ENCODE data around the gene PDXK.
A peak's percentile ranks its signal among the peaks of the same experiment; 100 is the strongest.

The PDXK gene

DNA sequence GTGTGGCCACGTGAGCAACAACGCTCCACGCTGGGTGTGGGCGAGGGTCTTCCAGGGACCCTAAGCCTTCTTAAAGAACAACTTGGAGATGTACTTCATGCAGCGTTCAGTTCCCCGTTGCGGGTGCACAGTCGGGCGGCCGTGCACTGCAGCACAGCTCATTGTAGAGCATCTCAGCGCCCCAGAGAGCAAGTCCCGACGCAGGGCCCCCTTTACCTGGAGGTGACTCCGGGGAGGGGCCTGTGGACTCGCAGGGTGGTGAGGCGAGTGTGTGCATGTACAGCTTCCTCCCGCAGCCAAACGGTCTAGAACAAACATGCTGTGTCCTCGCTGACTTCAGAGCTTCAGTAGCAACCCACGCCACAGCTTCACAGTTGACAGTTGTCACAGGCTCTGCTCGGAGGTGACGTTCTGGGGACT is 89.9 kb downstream of the PDXK start:
- no peak for DNase-seq
- H3K4me3 ChIP-seq (ENCODE audit: low read length) = no peak overlapping the region

DNA sequence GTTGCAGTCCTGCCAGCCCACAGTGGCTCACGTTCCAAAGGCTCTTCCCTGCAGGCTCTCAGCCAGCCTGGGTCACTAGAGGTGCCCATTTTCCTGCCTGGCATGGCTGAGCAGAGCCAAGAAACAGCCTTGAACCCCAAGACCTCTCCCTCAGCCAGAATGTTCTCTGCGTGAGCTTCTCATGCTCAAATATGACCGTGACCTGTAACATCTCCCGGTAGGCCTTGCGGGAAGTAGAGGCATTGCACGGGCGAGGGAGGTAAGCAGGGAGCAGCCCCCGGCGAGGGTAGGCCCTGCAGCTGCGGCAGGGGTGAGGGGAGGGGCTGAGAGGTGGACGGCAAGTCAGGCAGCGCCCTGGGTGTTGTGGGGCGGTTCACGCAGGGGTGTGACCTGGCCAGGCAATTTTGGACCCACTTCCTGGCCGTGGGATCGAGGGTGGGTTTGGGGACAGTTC is 90.4 kb downstream of the PDXK start:
- H3K79me1 ChIP-seq (ENCODE audit: low read length) = no peaks in the 10 kb centered on the region
- no peak overlapping the region for H3K4ac ChIP-seq (ENCODE audit: low read depth, low read length)
- H3K36me3 ChIP-seq (ENCODE audit: control insufficient read depth, insufficient read depth, low read length) = no peaks in the 10 kb centered on the region
- no peak overlapping the region for H2BK15ac ChIP-seq (replicated peaks; ENCODE audit: low read depth)
- no peak overlapping the region for H3K18ac ChIP-seq (ENCODE audit: low read length)
- no peak overlapping the region for H4K5ac ChIP-seq (ENCODE audit: low read length)
- H3K56ac ChIP-seq (ENCODE audit: low read length) = no peak overlapping the region
- H4K8ac ChIP-seq (ENCODE audit: low read depth, low read length) = no peak overlapping the region
- H3K23ac ChIP-seq (ENCODE audit: low read length) = no peak overlapping the region
- no peak overlapping the region for H3K4me2 ChIP-seq (ENCODE audit: low read length)
- H2BK5ac ChIP-seq (ENCODE audit: low read length) = no peak overlapping the region
- no peaks in the 10 kb centered on the region for H3K4me1 ChIP-seq (ENCODE audit: control insufficient read depth, low read depth, low read length)
- H3K27ac ChIP-seq (ENCODE audit: low read depth, low read length) = no peak overlapping the region
- H2AK5ac ChIP-seq (ENCODE audit: low read length) = no peak overlapping the region
- H3K4me3 ChIP-seq (ENCODE audit: low read length) = no peak overlapping the region
- no peak for DNase-seq
- no peaks in the 10 kb centered on the region for H3K79me2 ChIP-seq (ENCODE audit: control insufficient read depth, insufficient read depth, low read length)
- WGBS (ENCODE audit: extremely low coverage, insufficient coverage, low lambda C conversion rate) = no CpG with 5 or more reads among the region's 16 CpGs
- H3K27me3 ChIP-seq (ENCODE audit: insufficient read depth, low read length, poor library complexity) = no peaks in the 10 kb centered on the region
- H2BK120ac ChIP-seq (ENCODE audit: low read depth, low read length) = no peak overlapping the region
- no peak overlapping the region for H3K9ac ChIP-seq (ENCODE audit: low read length)

More for the DNA sequence above, 89.9 kb downstream of the PDXK start:
- Histone ChIP-seq H3K79me2 (ENCODE audit: control insufficient read depth, insufficient read depth, low read length) (no peaks in the 10 kb centered on the region), H2BK5ac (ENCODE audit: low read length) (no peak overlapping the region), H3K18ac (ENCODE audit: low read length) (no peak overlapping the region), H2BK120ac (ENCODE audit: low read depth, low read length) (no peak overlapping the region), H4K8ac (ENCODE audit: low read depth, low read length) (no peak overlapping the region), H2AK5ac (ENCODE audit: low read length) (no peak overlapping the region), H3K36me3 (ENCODE audit: control insufficient read depth, insufficient read depth, low read length) (peaks cover 2% of the 10 kb centered on the region), H3K27me3 (ENCODE audit: insufficient read depth, low read length, poor library complexity) (no peaks in the 10 kb centered on the region), H3K79me1 (ENCODE audit: low read length) (no peaks in the 10 kb centered on the region), H2BK15ac (replicated peaks; ENCODE audit: low read depth) (no peak overlapping the region), H3K56ac (ENCODE audit: low read length) (no peak overlapping the region), H4K5ac (ENCODE audit: low read length) (no peak overlapping the region), H3K4me1 (ENCODE audit: control insufficient read depth, low read depth, low read length) (no peaks in the 10 kb centered on the region), H3K27ac (ENCODE audit: low read depth, low read length) (no peak overlapping the region), H3K4me2 (ENCODE audit: low read length) (no peak overlapping the region), H3K9ac (ENCODE audit: low read length) (no peak overlapping the region), H3K23ac (ENCODE audit: low read length) (no peak overlapping the region), H3K4ac (ENCODE audit: low read depth, low read length) (no peak overlapping the region)
- WGBS (ENCODE audit: extremely low coverage, insufficient coverage, low lambda C conversion rate) = no CpG with 5 or more reads among the region's 22 CpGs

DNA sequence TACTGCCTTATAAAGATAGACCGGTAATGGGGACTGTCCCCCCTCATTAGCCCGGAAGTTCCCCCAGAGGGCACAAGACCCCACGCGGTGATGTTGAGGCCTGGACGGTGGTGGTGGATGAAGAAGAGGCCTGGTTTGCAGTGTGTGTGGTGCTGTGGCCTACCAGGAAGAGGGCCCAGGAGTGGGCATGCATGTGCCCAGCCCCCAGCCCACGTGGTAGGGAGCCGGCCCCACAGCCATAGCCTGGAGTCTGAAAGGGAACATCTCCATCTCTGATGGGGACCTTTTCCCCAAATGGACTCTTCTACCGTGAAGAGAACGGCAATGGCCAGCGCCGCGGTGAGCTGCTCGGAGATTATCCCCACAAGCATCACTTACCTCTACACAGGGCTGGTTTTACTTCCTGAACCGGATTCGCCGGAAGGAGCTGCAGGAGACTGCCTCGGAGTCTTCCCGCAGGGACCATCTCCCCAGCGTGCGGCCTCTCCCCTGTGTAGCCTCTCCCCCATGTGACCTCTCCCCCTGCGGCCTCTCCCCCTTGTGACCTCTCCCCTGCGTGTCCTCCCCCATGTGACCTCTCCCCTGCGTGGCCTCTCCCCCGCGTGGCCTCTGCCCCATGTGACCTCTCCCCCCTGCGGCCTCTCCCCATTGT is 91.0 kb downstream of the PDXK start:
- Histone ChIP-seq H3K36me3 (ENCODE audit: control insufficient read depth, insufficient read depth, low read length) (no peaks in the 10 kb centered on the region), H3K9ac (ENCODE audit: low read length) (no peak overlapping the region), H3K4ac (ENCODE audit: low read depth, low read length) (no peak overlapping the region), H4K5ac (ENCODE audit: low read length) (no peak overlapping the region), H4K8ac (ENCODE audit: low read depth, low read length) (no peak overlapping the region), H3K79me1 (ENCODE audit: low read length) (no peaks in the 10 kb centered on the region), H3K18ac (ENCODE audit: low read length) (no peak overlapping the region), H3K79me2 (ENCODE audit: control insufficient read depth, insufficient read depth, low read length) (no peaks in the 10 kb centered on the region), H2AK5ac (ENCODE audit: low read length) (no peak overlapping the region), H3K4me1 (ENCODE audit: control insufficient read depth, low read depth, low read length) (no peaks in the 10 kb centered on the region), H3K27me3 (ENCODE audit: insufficient read depth, low read length, poor library complexity) (no peaks in the 10 kb centered on the region), H2BK15ac (replicated peaks; ENCODE audit: low read depth) (no peak overlapping the region), H3K56ac (ENCODE audit: low read length) (no peak overlapping the region), H3K4me3 (ENCODE audit: low read length) (no peak overlapping the region), H3K27ac (ENCODE audit: low read depth, low read length) (no peak overlapping the region), H2BK120ac (ENCODE audit: low read depth, low read length) (no peak overlapping the region), H2BK5ac (ENCODE audit: low read length) (no peak overlapping the region), H3K23ac (ENCODE audit: low read length) (no peak overlapping the region), H3K4me2 (ENCODE audit: low read length) (no peak overlapping the region)
- no CpG with 5 or more reads among the region's 26 CpGs for WGBS (ENCODE audit: extremely low coverage, insufficient coverage, low lambda C conversion rate)
- no peak for DNase-seq

DNA sequence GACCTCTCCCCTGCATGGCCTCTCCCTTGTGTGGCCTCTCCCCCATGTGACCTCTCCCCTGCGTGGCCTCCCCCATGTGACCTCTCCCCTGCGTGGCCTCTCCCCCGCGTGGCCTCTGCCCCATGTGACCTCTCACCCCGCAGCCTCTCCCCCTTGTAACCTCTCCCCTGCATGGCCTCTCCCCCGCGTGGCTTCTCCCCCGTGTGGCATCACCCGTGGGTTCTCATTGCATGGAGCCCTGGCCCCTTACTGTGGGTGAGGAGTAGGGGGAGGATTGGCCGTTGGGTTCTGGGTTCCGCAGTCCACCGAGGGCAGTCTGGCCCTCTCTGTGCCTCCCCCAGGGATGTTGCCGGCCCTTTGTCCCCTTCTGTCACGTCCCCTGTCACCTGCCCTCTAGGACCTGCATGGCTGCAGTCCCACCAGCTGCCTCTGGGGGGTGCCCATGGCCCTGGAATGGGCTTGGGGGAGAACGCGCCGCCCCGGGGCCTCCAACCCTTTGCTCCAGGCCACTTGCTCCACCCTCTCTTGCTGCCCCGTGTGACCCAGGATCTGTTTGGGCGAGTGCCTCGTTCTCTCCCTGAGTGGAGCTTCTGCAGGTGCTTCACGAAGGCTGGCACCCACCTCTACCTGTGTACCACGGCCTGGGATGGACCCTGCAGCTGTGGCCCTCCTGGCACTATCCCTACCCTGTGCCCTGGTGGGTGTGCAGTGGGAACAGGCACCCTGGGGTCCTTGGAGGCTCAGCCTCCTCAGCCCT is 91.8 kb downstream of the PDXK start:
- Histone ChIP-seq H3K4ac (ENCODE audit: low read depth, low read length) (no peak overlapping the region), H3K18ac (ENCODE audit: low read length) (no peak overlapping the region), H4K5ac (ENCODE audit: low read length) (no peak overlapping the region), H3K79me1 (ENCODE audit: low read length) (no peaks in the 10 kb centered on the region), H3K23ac (ENCODE audit: low read length) (no peak overlapping the region), H3K56ac (ENCODE audit: low read length) (peak overlapping the region; percentile 52), H2BK120ac (ENCODE audit: low read depth, low read length) (no peak overlapping the region), H4K8ac (ENCODE audit: low read depth, low read length) (no peak overlapping the region), H3K4me1 (ENCODE audit: control insufficient read depth, low read depth, low read length) (no peaks in the 10 kb centered on the region), H3K4me3 (ENCODE audit: low read length) (no peak overlapping the region), H3K9ac (ENCODE audit: low read length) (no peak overlapping the region), H2BK5ac (ENCODE audit: low read length) (no peak overlapping the region), H2AK5ac (ENCODE audit: low read length) (no peak overlapping the region), H3K36me3 (ENCODE audit: control insufficient read depth, insufficient read depth, low read length) (no peaks in the 10 kb centered on the region), H3K79me2 (ENCODE audit: control insufficient read depth, insufficient read depth, low read length) (no peaks in the 10 kb centered on the region), H3K27me3 (ENCODE audit: insufficient read depth, low read length, poor library complexity) (no peaks in the 10 kb centered on the region), H3K4me2 (ENCODE audit: low read length) (no peak overlapping the region), H2BK15ac (replicated peaks; ENCODE audit: low read depth) (no peak overlapping the region), H3K27ac (ENCODE audit: low read depth, low read length) (no peak overlapping the region)
- peak; percentile 82 for DNase-seq
- no CpG with 5 or more reads among the region's 23 CpGs for WGBS (ENCODE audit: extremely low coverage, insufficient coverage, low lambda C conversion rate)

DNA sequence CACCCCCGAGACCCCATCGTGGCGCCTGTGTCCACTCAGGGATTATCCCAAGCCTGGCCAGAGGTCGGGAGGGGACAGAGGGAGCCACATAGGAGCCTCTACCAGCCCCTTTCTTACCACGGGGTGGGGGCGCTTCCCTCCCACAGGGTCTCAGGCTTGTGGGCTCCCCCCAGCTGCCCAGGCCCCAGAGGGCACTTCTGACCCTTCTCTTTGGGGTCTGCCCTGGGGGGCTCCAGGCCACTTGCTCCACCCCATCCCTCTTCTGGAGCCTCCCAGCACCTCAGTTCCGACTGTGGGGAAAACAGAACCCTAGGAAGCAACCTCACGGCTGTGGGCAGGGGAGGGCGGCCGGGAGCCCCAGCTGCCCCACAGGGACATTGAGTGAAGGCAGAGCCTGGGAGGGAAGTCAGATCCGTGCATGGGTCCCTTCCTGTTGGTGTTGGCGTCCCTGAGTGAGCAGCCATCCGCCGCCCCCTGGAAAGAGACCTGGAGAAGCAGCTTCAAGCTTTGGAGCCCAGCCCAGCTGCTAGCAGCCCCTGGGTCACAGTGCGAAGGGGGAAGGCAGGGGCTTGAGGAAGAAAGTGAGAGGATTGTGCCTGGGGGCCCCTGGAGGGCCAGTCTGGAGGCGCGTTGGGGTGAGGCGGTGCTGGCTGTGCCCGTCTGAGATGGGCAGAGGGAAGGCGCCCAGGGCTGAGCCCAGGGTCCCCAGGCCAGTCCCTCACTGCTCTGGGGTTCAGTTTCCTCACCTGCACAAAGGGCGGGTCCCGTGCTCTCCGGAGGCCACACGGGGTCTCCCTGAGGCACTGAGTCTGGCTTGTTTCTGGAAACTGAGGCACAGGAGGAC is 92.6 kb downstream of the PDXK start:
- Histone ChIP-seq H3K23ac (ENCODE audit: low read length) (no peak overlapping the region), H3K79me2 (ENCODE audit: control insufficient read depth, insufficient read depth, low read length) (no peaks in the 10 kb centered on the region), H4K8ac (ENCODE audit: low read depth, low read length) (no peak overlapping the region), H3K4ac (ENCODE audit: low read depth, low read length) (no peak overlapping the region), H3K27me3 (ENCODE audit: insufficient read depth, low read length, poor library complexity) (no peaks in the 10 kb centered on the region), H3K27ac (ENCODE audit: low read depth, low read length) (no peak overlapping the region), H3K4me1 (ENCODE audit: control insufficient read depth, low read depth, low read length) (no peaks in the 10 kb centered on the region), H3K18ac (ENCODE audit: low read length) (no peak overlapping the region), H4K5ac (ENCODE audit: low read length) (no peak overlapping the region), H3K56ac (ENCODE audit: low read length) (peak overlapping the region; percentile 52), H3K9ac (ENCODE audit: low read length) (no peak overlapping the region), H2BK5ac (ENCODE audit: low read length) (no peak overlapping the region), H3K4me3 (ENCODE audit: low read length) (no peak overlapping the region), H3K79me1 (ENCODE audit: low read length) (no peaks in the 10 kb centered on the region), H3K36me3 (ENCODE audit: control insufficient read depth, insufficient read depth, low read length) (no peaks in the 10 kb centered on the region), H3K4me2 (ENCODE audit: low read length) (no peak overlapping the region), H2BK120ac (ENCODE audit: low read depth, low read length) (no peak overlapping the region), H2AK5ac (ENCODE audit: low read length) (no peak overlapping the region), H2BK15ac (replicated peaks; ENCODE audit: low read depth) (no peak overlapping the region)
- DNase-seq = no peak
- WGBS (ENCODE audit: extremely low coverage, insufficient coverage, low lambda C conversion rate) = no CpG with 5 or more reads among the region's 24 CpGs
